HEK293 (cell line): Measurements from ENCODE around the gene KCNQ2.
A peak's percentile ranks its signal among the peaks of the same experiment; 100 is the strongest.

Experiments
- BCL11A ChIP-seq: fragments of 450-650 bp; formaldehyde crosslinking; IDR thresholded peaks from 2 replicates; pipeline ENCODE4 v1.5.1; 2016; ENCODE audit warnings: low read depth, missing biosample characterization, missing genetic modification characterization
- EGR2 ChIP-seq: fragments of 450-650 bp; formaldehyde crosslinking; IDR thresholded peaks from 2 replicates; pipeline ENCODE4 v1.5.1; 2016; ENCODE audit warnings: low read depth, missing biosample characterization, missing genetic modification characterization
- HOXC10 ChIP-seq: sonication (generic); formaldehyde crosslinking; IDR thresholded peaks from 2 replicates; pipeline ENCODE4 v1.8.1; 2023; ENCODE audit warnings: mild to moderate bottlenecking, missing genetic modification reagents
- HOXD13 ChIP-seq: sonication (generic); formaldehyde crosslinking; IDR thresholded peaks from 2 replicates; pipeline ENCODE4 v1.8.0; 2022; ENCODE audit warnings: missing genetic modification reagents, borderline replicate concordance
- IKZF3 ChIP-seq: fragments of 450-650 bp; IDR thresholded peaks from 2 replicates; pipeline ENCODE4 v1.5.0; 2018; ENCODE audit warnings: missing biosample characterization, mild to moderate bottlenecking, missing genetic modification characterization, moderate library complexity
- KLF10 ChIP-seq: fragments of 450-650 bp; IDR thresholded peaks from 2 replicates; pipeline ENCODE4 v1.5.1; 2018; ENCODE audit warnings: missing biosample characterization, mild to moderate bottlenecking, missing genetic modification characterization
- MEIS1 ChIP-seq: sonication (generic); formaldehyde crosslinking; IDR thresholded peaks from 2 replicates; pipeline ENCODE4 v1.8.1; 2022; ENCODE audit warnings: missing genetic modification reagents, mild to moderate bottlenecking, borderline replicate concordance
- MZF1 ChIP-seq: fragments of 450-650 bp; formaldehyde crosslinking; IDR thresholded peaks from 2 replicates; pipeline ENCODE4 v1.5.1; 2017; ENCODE audit warnings: missing biosample characterization, missing genetic modification characterization, borderline replicate concordance
- ZFP3 ChIP-seq: fragments of 450-650 bp; formaldehyde crosslinking; IDR thresholded peaks from 2 replicates; pipeline ENCODE4 v1.5.1; 2016; ENCODE audit warnings: low read depth, missing biosample characterization, missing genetic modification characterization
- ZFP69B ChIP-seq: fragments of 450-650 bp; formaldehyde crosslinking; IDR thresholded peaks from 2 replicates; pipeline ENCODE4 v1.5.1; 2016; ENCODE audit warnings: missing biosample characterization, missing genetic modification characterization
- ZNF146 ChIP-seq: fragments of 450-650 bp; formaldehyde crosslinking; IDR thresholded peaks from 2 replicates; pipeline ENCODE4 v1.5.1; 2016; ENCODE audit warnings: missing biosample characterization, missing genetic modification characterization
- ZNF175 ChIP-seq: fragments of 450-650 bp; formaldehyde crosslinking; IDR thresholded peaks from 2 replicates; pipeline ENCODE4 v1.5.1; 2016; ENCODE audit warnings: missing biosample characterization, missing genetic modification characterization
- ZNF324 ChIP-seq: fragments of 450-650 bp; formaldehyde crosslinking; IDR thresholded peaks from 2 replicates; pipeline ENCODE4 v1.5.1; 2016; ENCODE audit warnings: missing biosample characterization, missing genetic modification characterization
- ZNF350 ChIP-seq: fragments of 450-650 bp; formaldehyde crosslinking; IDR thresholded peaks from 2 replicates; pipeline ENCODE4 v1.5.0; 2017; ENCODE audit warnings: missing biosample characterization, mild to moderate bottlenecking, missing genetic modification characterization
- ZNF37A ChIP-seq: fragments of 450-650 bp; IDR thresholded peaks from 2 replicates; pipeline ENCODE4 v1.5.1; 2018; ENCODE audit warnings: missing biosample characterization, missing genetic modification characterization
- ZNF423 ChIP-seq: fragments of 450-650 bp; formaldehyde crosslinking; IDR thresholded peaks from 2 replicates; pipeline ENCODE4 v1.5.1; 2016; ENCODE audit warnings: missing biosample characterization, missing genetic modification characterization
- ZXDB ChIP-seq: fragments of 450-650 bp; formaldehyde crosslinking; IDR thresholded peaks from 2 replicates; pipeline ENCODE4 v1.5.1; 2016; ENCODE audit warnings: missing biosample characterization, missing genetic modification characterization
- TF ChIP-seq, protein P1 (sequence below): fragments of 450-650 bp; formaldehyde crosslinking; IDR thresholded peaks from 2 replicates; pipeline ENCODE4 v1.5.1; 2016; ENCODE audit warnings: missing biosample characterization, missing genetic modification characterization, borderline replicate concordance
- TF ChIP-seq, protein P2 (sequence below): fragments of 450-650 bp; formaldehyde crosslinking; IDR thresholded peaks from 2 replicates; pipeline ENCODE4 v1.5.1; 2016; ENCODE audit warnings: missing biosample characterization, missing genetic modification characterization
- TF ChIP-seq, protein P3 (sequence below): fragments of 450-650 bp; formaldehyde crosslinking; IDR thresholded peaks from 2 replicates; pipeline ENCODE4 v1.5.1; 2016; ENCODE audit warnings: missing biosample characterization, missing genetic modification characterization, low read depth
- TF ChIP-seq, protein P4 (sequence below): fragments of 450-650 bp; formaldehyde crosslinking; conservative IDR thresholded peaks from 2 replicates; pipeline ENCODE4 v1.5.1; 2016; ENCODE audit warnings: low read depth, missing biosample characterization, missing genetic modification characterization
- TF ChIP-seq, protein P5 (sequence below): fragments of 450-650 bp; formaldehyde crosslinking; IDR thresholded peaks from 2 replicates; pipeline ENCODE4 v1.5.1; 2017; ENCODE audit warnings: missing biosample characterization, mild to moderate bottlenecking, missing genetic modification characterization, moderate library complexity

The KCNQ2 gene

DNA sequence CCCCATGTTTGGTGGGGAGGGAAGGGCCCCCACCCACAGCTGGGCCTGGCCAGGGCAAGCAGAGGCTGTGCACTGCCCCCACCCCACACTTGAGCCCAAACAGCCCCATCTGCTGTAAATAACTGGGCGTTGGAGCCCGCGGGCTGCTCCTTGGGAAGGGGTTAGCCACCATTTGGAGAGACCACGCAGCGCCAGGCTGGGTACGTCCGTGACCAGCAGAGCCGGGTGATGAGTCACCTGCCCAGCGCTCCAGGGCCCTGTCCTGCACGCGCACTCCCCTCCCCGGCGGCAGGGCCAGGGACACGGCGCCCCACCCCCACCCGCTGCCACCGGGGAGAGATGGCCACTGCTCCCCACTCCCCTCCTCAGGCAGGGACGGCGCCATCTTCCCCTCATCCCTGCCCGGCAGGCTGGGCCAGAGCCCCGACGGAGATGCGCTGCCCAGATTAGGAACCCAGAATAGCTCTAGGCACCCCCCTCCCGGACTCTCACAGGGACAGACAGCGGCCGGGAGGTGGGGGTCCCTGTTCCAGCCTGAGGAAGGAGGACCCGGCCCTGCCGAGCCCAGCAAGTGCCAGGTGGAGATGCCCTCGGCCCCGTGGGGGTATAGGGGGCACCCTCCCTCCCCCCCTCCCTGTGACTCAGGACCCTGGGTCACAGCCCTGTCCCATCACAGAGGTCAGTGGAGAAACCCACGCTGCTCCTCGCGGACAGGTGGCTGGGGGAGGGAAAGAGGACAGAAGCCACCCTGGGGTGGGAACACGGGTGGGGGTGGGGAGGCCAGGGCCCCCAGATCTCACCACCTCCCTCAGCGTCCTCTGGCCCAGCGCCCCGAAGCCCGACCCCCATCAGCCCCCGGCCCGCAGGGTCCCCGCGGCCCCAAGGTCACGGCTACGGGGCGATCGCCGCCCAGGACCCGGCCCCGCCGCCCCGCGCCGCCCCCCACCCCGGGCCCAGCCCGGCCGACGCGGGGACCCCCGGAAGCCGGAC lies 25.8 kb upstream of the KCNQ2 start (continued):
- TF ChIP-seq, protein P1, sequence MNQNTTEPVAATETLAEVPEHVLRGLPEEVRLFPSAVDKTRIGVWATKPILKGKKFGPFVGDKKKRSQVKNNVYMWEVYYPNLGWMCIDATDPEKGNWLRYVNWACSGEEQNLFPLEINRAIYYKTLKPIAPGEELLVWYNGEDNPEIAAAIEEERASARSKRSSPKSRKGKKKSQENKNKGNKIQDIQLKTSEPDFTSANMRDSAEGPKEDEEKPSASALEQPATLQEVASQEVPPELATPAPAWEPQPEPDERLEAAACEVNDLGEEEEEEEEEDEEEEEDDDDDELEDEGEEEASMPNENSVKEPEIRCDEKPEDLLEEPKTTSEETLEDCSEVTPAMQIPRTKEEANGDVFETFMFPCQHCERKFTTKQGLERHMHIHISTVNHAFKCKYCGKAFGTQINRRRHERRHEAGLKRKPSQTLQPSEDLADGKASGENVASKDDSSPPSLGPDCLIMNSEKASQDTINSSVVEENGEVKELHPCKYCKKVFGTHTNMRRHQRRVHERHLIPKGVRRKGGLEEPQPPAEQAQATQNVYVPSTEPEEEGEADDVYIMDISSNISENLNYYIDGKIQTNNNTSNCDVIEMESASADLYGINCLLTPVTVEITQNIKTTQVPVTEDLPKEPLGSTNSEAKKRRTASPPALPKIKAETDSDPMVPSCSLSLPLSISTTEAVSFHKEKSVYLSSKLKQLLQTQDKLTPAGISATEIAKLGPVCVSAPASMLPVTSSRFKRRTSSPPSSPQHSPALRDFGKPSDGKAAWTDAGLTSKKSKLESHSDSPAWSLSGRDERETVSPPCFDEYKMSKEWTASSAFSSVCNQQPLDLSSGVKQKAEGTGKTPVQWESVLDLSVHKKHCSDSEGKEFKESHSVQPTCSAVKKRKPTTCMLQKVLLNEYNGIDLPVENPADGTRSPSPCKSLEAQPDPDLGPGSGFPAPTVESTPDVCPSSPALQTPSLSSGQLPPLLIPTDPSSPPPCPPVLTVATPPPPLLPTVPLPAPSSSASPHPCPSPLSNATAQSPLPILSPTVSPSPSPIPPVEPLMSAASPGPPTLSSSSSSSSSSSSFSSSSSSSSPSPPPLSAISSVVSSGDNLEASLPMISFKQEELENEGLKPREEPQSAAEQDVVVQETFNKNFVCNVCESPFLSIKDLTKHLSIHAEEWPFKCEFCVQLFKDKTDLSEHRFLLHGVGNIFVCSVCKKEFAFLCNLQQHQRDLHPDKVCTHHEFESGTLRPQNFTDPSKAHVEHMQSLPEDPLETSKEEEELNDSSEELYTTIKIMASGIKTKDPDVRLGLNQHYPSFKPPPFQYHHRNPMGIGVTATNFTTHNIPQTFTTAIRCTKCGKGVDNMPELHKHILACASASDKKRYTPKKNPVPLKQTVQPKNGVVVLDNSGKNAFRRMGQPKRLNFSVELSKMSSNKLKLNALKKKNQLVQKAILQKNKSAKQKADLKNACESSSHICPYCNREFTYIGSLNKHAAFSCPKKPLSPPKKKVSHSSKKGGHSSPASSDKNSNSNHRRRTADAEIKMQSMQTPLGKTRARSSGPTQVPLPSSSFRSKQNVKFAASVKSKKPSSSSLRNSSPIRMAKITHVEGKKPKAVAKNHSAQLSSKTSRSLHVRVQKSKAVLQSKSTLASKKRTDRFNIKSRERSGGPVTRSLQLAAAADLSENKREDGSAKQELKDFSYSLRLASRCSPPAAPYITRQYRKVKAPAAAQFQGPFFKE (tag by site-specific recombination): no peak
- TF ChIP-seq, protein P2, sequence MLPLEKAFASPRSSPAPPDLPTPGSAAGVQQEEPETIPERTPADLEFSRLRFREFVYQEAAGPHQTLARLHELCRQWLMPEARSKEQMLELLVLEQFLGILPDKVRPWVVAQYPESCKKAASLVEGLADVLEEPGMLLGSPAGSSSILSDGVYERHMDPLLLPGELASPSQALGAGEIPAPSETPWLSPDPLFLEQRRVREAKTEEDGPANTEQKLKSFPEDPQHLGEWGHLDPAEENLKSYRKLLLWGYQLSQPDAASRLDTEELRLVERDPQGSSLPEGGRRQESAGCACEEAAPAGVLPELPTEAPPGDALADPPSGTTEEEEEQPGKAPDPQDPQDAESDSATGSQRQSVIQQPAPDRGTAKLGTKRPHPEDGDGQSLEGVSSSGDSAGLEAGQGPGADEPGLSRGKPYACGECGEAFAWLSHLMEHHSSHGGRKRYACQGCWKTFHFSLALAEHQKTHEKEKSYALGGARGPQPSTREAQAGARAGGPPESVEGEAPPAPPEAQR (tag by site-specific recombination): no peak
- TF ChIP-seq, protein P3, sequence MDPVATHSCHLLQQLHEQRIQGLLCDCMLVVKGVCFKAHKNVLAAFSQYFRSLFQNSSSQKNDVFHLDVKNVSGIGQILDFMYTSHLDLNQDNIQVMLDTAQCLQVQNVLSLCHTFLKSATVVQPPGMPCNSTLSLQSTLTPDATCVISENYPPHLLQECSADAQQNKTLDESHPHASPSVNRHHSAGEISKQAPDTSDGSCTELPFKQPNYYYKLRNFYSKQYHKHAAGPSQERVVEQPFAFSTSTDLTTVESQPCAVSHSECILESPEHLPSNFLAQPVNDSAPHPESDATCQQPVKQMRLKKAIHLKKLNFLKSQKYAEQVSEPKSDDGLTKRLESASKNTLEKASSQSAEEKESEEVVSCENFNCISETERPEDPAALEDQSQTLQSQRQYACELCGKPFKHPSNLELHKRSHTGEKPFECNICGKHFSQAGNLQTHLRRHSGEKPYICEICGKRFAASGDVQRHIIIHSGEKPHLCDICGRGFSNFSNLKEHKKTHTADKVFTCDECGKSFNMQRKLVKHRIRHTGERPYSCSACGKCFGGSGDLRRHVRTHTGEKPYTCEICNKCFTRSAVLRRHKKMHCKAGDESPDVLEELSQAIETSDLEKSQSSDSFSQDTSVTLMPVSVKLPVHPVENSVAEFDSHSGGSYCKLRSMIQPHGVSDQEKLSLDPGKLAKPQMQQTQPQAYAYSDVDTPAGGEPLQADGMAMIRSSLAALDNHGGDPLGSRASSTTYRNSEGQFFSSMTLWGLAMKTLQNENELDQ (tag by site-specific recombination): no peak
- TF ChIP-seq KLF10 (tag by site-specific recombination) (no peak), HOXD13 (CRISPR knock-in tag) (no peak), HOXC10 (CRISPR knock-in tag) (no peak), ZFP3 (tag by site-specific recombination) (no peak), ZNF146 (no peak), MZF1 (no peak), ZNF324 (tag by site-specific recombination) (peak; percentile 25; the same call in 1 of the 2 replicates), ZFP69B (tag by site-specific recombination) (peak; percentile 19; the same call in 1 of the 2 replicates), MEIS1 (CRISPR knock-in tag) (no peak), ZXDB (tag by site-specific recombination) (0 out of 2 replicates have a peak, but pooled peaks have one; percentile 28), BCL11A (peak; percentile 85; the same call in 1 of the 2 replicates), ZNF37A (tag by site-specific recombination) (no peak), IKZF3 (tag by site-specific recombination) (no peak), ZNF350 (no peak), ZNF423 (no peak), EGR2 (tag by site-specific recombination) (no peak), ZNF175 (tag by site-specific recombination) (no peak)
- TF ChIP-seq, protein P4, sequence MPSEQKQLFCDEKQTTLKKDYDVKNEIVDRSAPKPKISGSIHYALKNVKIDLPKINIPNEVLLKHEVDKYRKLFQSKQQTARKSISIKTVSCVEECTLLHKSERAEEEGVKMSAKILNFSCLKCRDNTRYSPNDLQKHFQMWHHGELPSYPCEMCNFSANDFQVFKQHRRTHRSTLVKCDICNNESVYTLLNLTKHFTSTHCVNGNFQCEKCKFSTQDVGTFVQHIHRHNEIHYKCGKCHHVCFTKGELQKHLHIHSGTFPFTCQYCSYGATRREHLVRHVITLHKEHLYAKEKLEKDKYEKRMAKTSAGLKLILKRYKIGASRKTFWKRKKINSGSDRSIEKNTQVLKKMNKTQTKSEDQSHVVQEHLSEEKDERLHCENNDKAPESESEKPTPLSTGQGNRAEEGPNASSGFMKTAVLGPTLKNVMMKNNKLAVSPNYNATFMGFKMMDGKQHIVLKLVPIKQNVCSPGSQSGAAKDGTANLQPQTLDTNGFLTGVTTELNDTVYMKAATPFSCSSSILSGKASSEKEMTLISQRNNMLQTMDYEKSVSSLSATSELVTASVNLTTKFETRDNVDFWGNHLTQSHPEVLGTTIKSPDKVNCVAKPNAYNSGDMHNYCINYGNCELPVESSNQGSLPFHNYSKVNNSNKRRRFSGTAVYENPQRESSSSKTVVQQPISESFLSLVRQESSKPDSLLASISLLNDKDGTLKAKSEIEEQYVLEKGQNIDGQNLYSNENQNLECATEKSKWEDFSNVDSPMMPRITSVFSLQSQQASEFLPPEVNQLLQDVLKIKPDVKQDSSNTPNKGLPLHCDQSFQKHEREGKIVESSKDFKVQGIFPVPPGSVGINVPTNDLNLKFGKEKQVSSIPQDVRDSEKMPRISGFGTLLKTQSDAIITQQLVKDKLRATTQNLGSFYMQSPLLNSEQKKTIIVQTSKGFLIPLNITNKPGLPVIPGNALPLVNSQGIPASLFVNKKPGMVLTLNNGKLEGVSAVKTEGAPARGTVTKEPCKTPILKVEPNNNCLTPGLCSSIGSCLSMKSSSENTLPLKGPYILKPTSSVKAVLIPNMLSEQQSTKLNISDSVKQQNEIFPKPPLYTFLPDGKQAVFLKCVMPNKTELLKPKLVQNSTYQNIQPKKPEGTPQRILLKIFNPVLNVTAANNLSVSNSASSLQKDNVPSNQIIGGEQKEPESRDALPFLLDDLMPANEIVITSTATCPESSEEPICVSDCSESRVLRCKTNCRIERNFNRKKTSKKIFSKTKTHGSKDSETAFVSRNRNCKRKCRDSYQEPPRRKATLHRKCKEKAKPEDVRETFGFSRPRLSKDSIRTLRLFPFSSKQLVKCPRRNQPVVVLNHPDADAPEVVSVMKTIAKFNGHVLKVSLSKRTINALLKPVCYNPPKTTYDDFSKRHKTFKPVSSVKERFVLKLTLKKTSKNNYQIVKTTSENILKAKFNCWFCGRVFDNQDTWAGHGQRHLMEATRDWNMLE (tag by site-specific recombination): no peak
- TF ChIP-seq, protein P5, sequence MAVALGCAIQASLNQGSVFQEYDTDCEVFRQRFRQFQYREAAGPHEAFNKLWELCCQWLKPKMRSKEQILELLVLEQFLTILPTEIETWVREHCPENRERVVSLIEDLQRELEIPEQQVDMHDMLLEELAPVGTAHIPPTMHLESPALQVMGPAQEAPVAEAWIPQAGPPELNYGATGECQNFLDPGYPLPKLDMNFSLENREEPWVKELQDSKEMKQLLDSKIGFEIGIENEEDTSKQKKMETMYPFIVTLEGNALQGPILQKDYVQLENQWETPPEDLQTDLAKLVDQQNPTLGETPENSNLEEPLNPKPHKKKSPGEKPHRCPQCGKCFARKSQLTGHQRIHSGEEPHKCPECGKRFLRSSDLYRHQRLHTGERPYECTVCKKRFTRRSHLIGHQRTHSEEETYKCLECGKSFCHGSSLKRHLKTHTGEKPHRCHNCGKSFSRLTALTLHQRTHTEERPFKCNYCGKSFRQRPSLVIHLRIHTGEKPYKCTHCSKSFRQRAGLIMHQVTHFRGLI (tag by site-specific recombination): peak; percentile 46; the same call in 1 of the 2 replicates
